H1 (cell line): ENCODE results near the gene NAA38. TPM values are rescaled to one million over a fixed set of nuclear protein-coding genes. Genes with fewer than 3 reads are reported as not detected.

Experiments
- CHD7 ChIP-seq: fragments of 300-600 bp; sonication (generic); IDR thresholded peaks from 2 replicates; pipeline ENCODE4 v1.7.1; 2012; ENCODE audit warnings: low read length, moderate library complexity, mild to moderate bottlenecking, inconsistent platforms; ENCODE audit not compliant: insufficient replicate concordance
- CREB1 ChIP-seq: IDR thresholded peaks from 2 replicates; pipeline ENCODE4 v1.6.1; 2012; ENCODE audit warnings: inconsistent platforms
- EZH2 ChIP-seq: fragments of 200-600 bp; sonication (generic); IDR thresholded peaks from 2 replicates; pipeline ENCODE4 v1.7.1; 2012; ENCODE audit warnings: low read depth, mild to moderate bottlenecking, moderate library complexity, low read length, inconsistent platforms; ENCODE audit not compliant: severe bottlenecking
- HDAC6 ChIP-seq: IDR thresholded peaks from one replicate; pipeline ENCODE4 v1.7.1; 2012; ENCODE audit warnings: low read depth, mild to moderate bottlenecking, inconsistent platforms, low read length, moderate library complexity
- NANOG ChIP-seq: IDR thresholded peaks from 2 replicates; pipeline ENCODE4 v1.6.1; 2011; ENCODE audit warnings: low read length, low read depth, mild to moderate bottlenecking, inconsistent platforms; ENCODE audit not compliant: insufficient read depth, poor library complexity, severe bottlenecking
- TEAD4 ChIP-seq: IDR thresholded peaks from 2 replicates; pipeline ENCODE4 v1.6.1; 2012; ENCODE audit warnings: low read depth, low read length, inconsistent platforms, mixed read lengths
- YY1 ChIP-seq: IDR thresholded peaks from 2 replicates; pipeline ENCODE4 v1.6.1; 2011; ENCODE audit warnings: low read depth, mild to moderate bottlenecking, low read length
- polyA plus RNA-seq, 7 experiments: library from polyadenylated mRNA; depleted of rRNA in 3 of 7; stranded (reverse) in 5 of 7; unstranded in 2 of 7; fragments of >200 nt in 5 of 7; fragments of 200-250 nt in 2 of 7; gene quantifications; 1 replicate in 5 of 7; 2 replicates in 1 of 7; 4 replicates in 1 of 7; pipeline versions ENCODE4 v1.2.1 to v1.2.3, GENCODE V29; 2011 to 2013; ENCODE audit warnings: missing spikeins in 2 of 7, mixed read lengths in 2 of 7
- total RNA-seq: library from RNA; stranded (reverse); fragmentation: NEBNext Ultra II Directional; extraction: Animal tissue kit (Norgen Biotek cat#: 25700); gene quantifications from 2 replicates; pipeline ENCODE4 v1.2.1, GENCODE V29; 2021
- TF ChIP-seq, protein P1 (sequence below), 3 experiments: IDR thresholded peaks; 1 replicate in 2 of 3; 2 replicates in 1 of 3; pipeline versions ENCODE4 v1.5.1 to v1.6.1; 2011; ENCODE audit warnings: low read length in 3 of 3, mild to moderate bottlenecking in 3 of 3, inconsistent platforms in 2 of 3, low read depth in 1 of 3, moderate library complexity in 1 of 3; ENCODE audit not compliant: insufficient read depth in 1 of 3; ENCODE audit errors: control extremely low read depth in 1 of 3

NAA38 gene
- total and polyA plus RNA-seq, 2 of the 8 experiments (the other 6 are each of a cell fraction or from before 2014, with no cell fraction given): 30.2 to 109 TPM

GRCh38 chr17:7893187-7893880, 36.0 kb upstream of the NAA38 start (continued):
- TF ChIP-seq CHD7: no peak
- TF ChIP-seq NANOG: no peak
- TF ChIP-seq, protein P1, sequence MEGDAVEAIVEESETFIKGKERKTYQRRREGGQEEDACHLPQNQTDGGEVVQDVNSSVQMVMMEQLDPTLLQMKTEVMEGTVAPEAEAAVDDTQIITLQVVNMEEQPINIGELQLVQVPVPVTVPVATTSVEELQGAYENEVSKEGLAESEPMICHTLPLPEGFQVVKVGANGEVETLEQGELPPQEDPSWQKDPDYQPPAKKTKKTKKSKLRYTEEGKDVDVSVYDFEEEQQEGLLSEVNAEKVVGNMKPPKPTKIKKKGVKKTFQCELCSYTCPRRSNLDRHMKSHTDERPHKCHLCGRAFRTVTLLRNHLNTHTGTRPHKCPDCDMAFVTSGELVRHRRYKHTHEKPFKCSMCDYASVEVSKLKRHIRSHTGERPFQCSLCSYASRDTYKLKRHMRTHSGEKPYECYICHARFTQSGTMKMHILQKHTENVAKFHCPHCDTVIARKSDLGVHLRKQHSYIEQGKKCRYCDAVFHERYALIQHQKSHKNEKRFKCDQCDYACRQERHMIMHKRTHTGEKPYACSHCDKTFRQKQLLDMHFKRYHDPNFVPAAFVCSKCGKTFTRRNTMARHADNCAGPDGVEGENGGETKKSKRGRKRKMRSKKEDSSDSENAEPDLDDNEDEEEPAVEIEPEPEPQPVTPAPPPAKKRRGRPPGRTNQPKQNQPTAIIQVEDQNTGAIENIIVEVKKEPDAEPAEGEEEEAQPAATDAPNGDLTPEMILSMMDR (IDR thresholded peaks at IDR 0.05; ENCODE audit: control extremely low read depth in 1 of 3, insufficient read depth in 1 of 3, low read depth in 1 of 3, low read length in 3 of 3): no peak
- TF ChIP-seq YY1: no peak
- TF ChIP-seq CREB1: no peak
- no peak for TF ChIP-seq TEAD4
- TF ChIP-seq HDAC6: no peak
- TF ChIP-seq EZH2: no peak
